HepG2 (cell line): Measurements from ENCODE around the gene UBTD2. TPM values are rescaled to one million over a fixed set of nuclear protein-coding genes. Genes with fewer than 3 reads are reported as not detected.
A peak's percentile ranks its signal among the peaks of the same experiment; 100 is the strongest.

ENCODE experiments used
- ATAC-seq: fragments of 200-7000 bp; cut with Tn5 transposase; 3 replicates; pipeline ENCODE4 v1.9.1; 2020; ENCODE audit warnings: mild to moderate bottlenecking, moderate library complexity
- BruUV-seq: library from RNA; stranded (reverse); fragments of 400-500 nt; replicated peaks from 2 replicates; lab custom pipeline; 2021; lab: Mats Ljungman, UMichigan
- CTCF ChIA-PET: fragments of 300-600 bp; formaldehyde crosslinking; extraction: SDS; loops from one replicate; lab custom pipeline; 2021; ENCODE audit warnings: low total read pairs, inconsistent platforms, low intra/inter-chr PET ratio; lab: Yijun Ruan, JAX
- POLR2A ChIA-PET: fragments of 350-600 bp; sonication (Branson Sonifier 250); formaldehyde crosslinking; loops from one replicate; lab custom pipeline; 2020; ENCODE audit warnings: antibody characterized with exemption, inconsistent platforms; lab: Yijun Ruan, JAX
- DNase-seq: peaks from one replicate; pipeline ENCODE4 v3.0.0-alpha.2; 2015; ENCODE audit warnings: low spot score
- FAIRE-seq: peaks from 3 replicates; lab custom pipeline; 2011; peaks lifted over from hg19 to GRCh38; lab: Jason Lieb, UNC
- H2AFZ ChIP-seq: one replicate; pipeline ENCODE4 v1.6.1; 2011; ENCODE audit warnings: low read length, inconsistent platforms
- H3K27ac ChIP-seq: fragments of 300-600 bp; 3 replicates; pipeline ENCODE4 v1.8.0; 2011; ENCODE audit warnings: mixed run types, mild to moderate bottlenecking, mixed read lengths, low read length, inconsistent platforms; ENCODE audit not compliant: insufficient read depth; ENCODE audit errors: extremely low read length
- H3K27me3 ChIP-seq, 2 experiments: fragments of 200-600 bp in 1 of 2; 2 replicates in 1 of 2; 3 replicates in 1 of 2; pipeline versions ENCODE4 v1.6.0 to v1.8.0; 2011; ENCODE audit warnings: low read length in 2 of 2, mild to moderate bottlenecking in 2 of 2, moderate library complexity in 2 of 2, inconsistent platforms in 1 of 2; ENCODE audit not compliant: insufficient read depth in 2 of 2, control insufficient read depth in 1 of 2
- H3K36me3 ChIP-seq, 2 experiments: fragments of 200-600 bp in 1 of 2; replicated peaks in 1 of 2; 2 replicates in 1 of 2; 3 replicates in 1 of 2; pipeline versions ENCODE4 v1.5.1 to v1.8.0; 2011; ENCODE audit warnings: low read length in 2 of 2, inconsistent platforms in 1 of 2; ENCODE audit not compliant: insufficient read depth in 2 of 2, control insufficient read depth in 1 of 2
- H3K4me1 ChIP-seq: 2 replicates; pipeline ENCODE4 v1.5.1; 2012; ENCODE audit warnings: low read length, inconsistent platforms; ENCODE audit not compliant: insufficient read depth
- H3K4me2 ChIP-seq: 2 replicates; pipeline ENCODE4 v1.6.0; 2011; ENCODE audit warnings: low read depth, low read length, inconsistent platforms
- H3K4me3 ChIP-seq, 3 experiments: fragments of 200-600 bp in 1 of 3; sonication (generic), shearing (Covaris generic) in 1 of 3; replicated peaks in 1 of 3; 2 replicates each; pipeline ENCODE4 v1.5.1; 2011 to 2016; ENCODE audit warnings: low read length in 3 of 3, inconsistent platforms in 2 of 3, low read depth in 2 of 3, mild to moderate bottlenecking in 2 of 3, control low read depth in 1 of 3, mixed read lengths in 1 of 3; ENCODE audit not compliant: insufficient read depth in 1 of 3
- H3K79me2 ChIP-seq: one replicate; pipeline ENCODE4 v1.6.1; 2011; ENCODE audit warnings: low read length, inconsistent platforms; ENCODE audit not compliant: insufficient read depth
- H3K9ac ChIP-seq: 2 replicates; pipeline ENCODE4 v1.6.0; 2011; ENCODE audit warnings: mild to moderate bottlenecking, low read depth, low read length, inconsistent platforms; ENCODE audit not compliant: insufficient read depth
- H3K9me3 ChIP-seq: 2 replicates; pipeline ENCODE4 v1.5.1; 2012; ENCODE audit warnings: mild to moderate bottlenecking, low read length
- H4K20me1 ChIP-seq: 2 replicates; pipeline ENCODE4 v1.6.0; 2011; ENCODE audit warnings: inconsistent platforms, mild to moderate bottlenecking, low read length, moderate library complexity; ENCODE audit not compliant: insufficient read depth
- CBX2 ChIP-seq, 2 experiments: fragments of 200-600 bp in 1 of 2; sonication (generic); formaldehyde crosslinking in 1 of 2; IDR thresholded peaks; 2 replicates each; pipeline versions ENCODE4 v1.7.0 to v1.8.1; 2018 to 2022; ENCODE audit warnings: low read depth in 2 of 2, low read length in 1 of 2, mild to moderate bottlenecking in 1 of 2, missing genetic modification reagents in 1 of 2
- CTCF ChIP-seq: sonication (generic); formaldehyde crosslinking; IDR thresholded peaks from 2 replicates; pipeline ENCODE4 v1.5.0; 2020; ENCODE audit warnings: mild to moderate bottlenecking, missing genetic modification reagents, moderate library complexity
- DPF2 ChIP-seq: sonication (generic); formaldehyde crosslinking; IDR thresholded peaks from 2 replicates; pipeline ENCODE4 v1.4.0; 2020; ENCODE audit warnings: mild to moderate bottlenecking, low read depth, missing genetic modification reagents, borderline replicate concordance
- E2F1 ChIP-seq: sonication (generic); formaldehyde crosslinking; IDR thresholded peaks from 2 replicates; pipeline ENCODE4 v1.5.0; 2020; ENCODE audit warnings: missing genetic modification reagents
- MTF1 ChIP-seq: sonication (generic); formaldehyde crosslinking; IDR thresholded peaks from 2 replicates; pipeline ENCODE4 v1.5.0; 2020; ENCODE audit warnings: missing genetic modification reagents
- NCOA5 ChIP-seq: sonication (generic); formaldehyde crosslinking; IDR thresholded peaks from 2 replicates; pipeline ENCODE4 v1.4.0; 2020; ENCODE audit warnings: missing genetic modification reagents
- NR2F1 ChIP-seq, 2 experiments: fragments of 450-650 bp in 1 of 2; formaldehyde crosslinking in 1 of 2; IDR thresholded peaks; 2 replicates each; pipeline versions ENCODE4 v1.5.0 to v1.6.1; 2016 to 2020; ENCODE audit warnings: mild to moderate bottlenecking in 1 of 2, missing compliant biosample characterization in 1 of 2, missing genetic modification reagents in 1 of 2, moderate library complexity in 1 of 2
- TGIF2 ChIP-seq: IDR thresholded peaks from 2 replicates; pipeline ENCODE4 v1.6.1; 2016; ENCODE audit warnings: control low read depth, missing compliant biosample characterization
- U2AF2 ChIP-seq: fragments of 200-400 bp; formaldehyde crosslinking; IDR thresholded peaks from 2 replicates; pipeline ENCODE4 v1.6.1; 2017; ENCODE audit warnings: low read depth, mild to moderate bottlenecking, low read length
- ZFP41 ChIP-seq: sonication (generic); formaldehyde crosslinking; IDR thresholded peaks from 2 replicates; pipeline ENCODE4 v1.4.0; 2020; ENCODE audit warnings: mild to moderate bottlenecking, missing genetic modification reagents, borderline replicate concordance
- ZNF256 ChIP-seq: sonication (generic); formaldehyde crosslinking; conservative IDR thresholded peaks from 2 replicates; pipeline ENCODE4 v1.4.0; 2020; ENCODE audit warnings: missing genetic modification reagents
- ZNF7 ChIP-seq: IDR thresholded peaks from 2 replicates; pipeline ENCODE4 v1.6.1; 2016; ENCODE audit warnings: missing biosample characterization, missing genetic modification reagents
- WGBS: methylation state at CpG from one replicate; pipeline ENCODE4 v1.1.6; 2017; ENCODE audit warnings: low lambda C conversion rate; 5-methylcytosine and 5-hydroxymethylcytosine counted together
- in situ Hi-C: cut with HindIII; loops from 2 replicates; pipeline ENCODE4 v1.10.0; 2017; ENCODE audit warnings: low pct_unique_long_range_greater_than_20kb; ENCODE audit not compliant: extremely low pct_ligation_motif_present
- intact Hi-C: fragments of 100-400 bp; cut with micrococcal nuclease; formaldehyde crosslinking; loops from one replicate; pipeline ENCODE4 v1.10.0; 2022; ENCODE audit not compliant: unreplicated experiment
- polyA plus RNA-seq, 8 experiments: library from polyadenylated mRNA; depleted of rRNA in 3 of 8; stranded (reverse) in 7 of 8; unstranded in 1 of 8; fragments of >200 nt; fragmentation: Illumina TruSeq in 4 of 8; extraction: Trizol in 4 of 8; gene quantifications; 2 replicates each; pipeline versions ENCODE4 v1.2.1 to v1.2.3, GENCODE V29; 2011 to 2016; ENCODE audit warnings: low read depth in 4 of 8, missing spikeins in 1 of 8, mixed read lengths in 1 of 8; ENCODE audit not compliant: insufficient read depth in 1 of 8
- total RNA-seq, 5 experiments: library from RNA; depleted of rRNA; stranded (reverse); fragments of >200 nt; fragmentation: Illumina TruSeq; extraction: Trizol; gene quantifications; 2 replicates each; pipeline ENCODE4 v1.2.3, GENCODE V29; 2016; ENCODE audit warnings: low read depth in 1 of 5
- TF ChIP-seq, protein P1 (sequence below): sonication (generic); formaldehyde crosslinking; IDR thresholded peaks from 2 replicates; pipeline ENCODE4; 2020; ENCODE audit warnings: missing genetic modification reagents, mild to moderate bottlenecking, borderline replicate concordance
- TF ChIP-seq, protein P2 (sequence below): sonication (generic); formaldehyde crosslinking; IDR thresholded peaks from 2 replicates; pipeline ENCODE4 v1.5.0; 2020; ENCODE audit warnings: missing genetic modification reagents, mild to moderate bottlenecking, borderline replicate concordance
- TF ChIP-seq, protein P3 (sequence below): IDR thresholded peaks from 2 replicates; pipeline ENCODE4 v1.6.1; 2016; ENCODE audit warnings: low read depth, borderline replicate concordance

UBTD2 gene
- total and polyA plus RNA-seq, 2 of the 13 experiments (the other 11 are each of a cell fraction or from before 2014, with no cell fraction given) = 15.2 to 24.1 TPM

GRCh38 chr5:172293054-172293744 is 9.6 kb upstream of the UBTD2 start:
- Histone ChIP-seq H4K20me1 (no peaks in the 10 kb centered on the region), H3K4me3 (peak overlapping the region; percentile 43 to 62 (median 43); a peak in 5 of 6 replicates), H3K4me1 (peaks cover 22% of the 10 kb centered on the region), H3K27me3 (no peaks in the 10 kb centered on the region), H3K9ac (peak overlapping the region; percentile 50), H2AFZ (peak overlapping the region; percentile 90), H3K79me2 (no peaks in the 10 kb centered on the region), H3K36me3 (no peaks in the 10 kb centered on the region), H3K27ac (peak overlapping the region; percentile 29), H3K9me3 (no peaks in the 10 kb centered on the region), H3K4me2 (peak overlapping the region; percentile 85)
- intact Hi-C loops = loop anchor here (1.0 to 5.0 kb wide), 3 partner anchors 105 to 186 kb away; partner anchors contain the start of genes SH3PXD2B and STK10
- ATAC-seq (peak; percentile 95), FAIRE-seq (peak; percentile 94), DNase-seq (peak; percentile 80)
- no TSS peak for BruUV-seq
- CTCF ChIA-PET = interaction anchor here (1.2 to 2.2 kb wide), 3 partner anchors 105 to 253 kb away, joined by 3 to 12 read pairs (median 6); partner anchors contain the start of gene STK10
- in situ Hi-C loops = no loop called here
- POLR2A ChIA-PET = interaction anchor here (1.1 to 1.3 kb wide), 2 partner anchors 10 to 105 kb away, joined by 5 to 7 read pairs; partner anchors contain the start of genes STK10 and UBTD2
- WGBS = 6% methylated on average over 3 of the region's 5 CpGs
- TF ChIP-seq DPF2 (CRISPR knock-in tag) (no peak), NCOA5 (CRISPR knock-in tag) (no peak), U2AF2 (no peak), MTF1 (no peak), ZNF7 (CRISPR knock-in tag) (peak; percentile 33; the same call in 1 of the 2 replicates), ZNF256 (CRISPR knock-in tag) (no peak), E2F1 (CRISPR knock-in tag) (peak; percentile 44; the same call in 1 of the 2 replicates), NR2F1 (CRISPR knock-in tag; IDR thresholded peaks at IDR 0.05) (no peak), TGIF2 (CRISPR knock-in tag) (0 out of 2 replicates have a peak, but pooled peaks have one; percentile 44), CBX2 (IDR thresholded peaks at IDR 0.05; ENCODE audit: low read depth, low read length) (no peak), CBX2 (CRISPR knock-in tag; IDR thresholded peaks at IDR 0.05; ENCODE audit: low read depth) (no peak), CTCF (CRISPR knock-in tag) (peak; percentile 93), ZFP41 (CRISPR knock-in tag) (no peak)
- TF ChIP-seq, protein P1, sequence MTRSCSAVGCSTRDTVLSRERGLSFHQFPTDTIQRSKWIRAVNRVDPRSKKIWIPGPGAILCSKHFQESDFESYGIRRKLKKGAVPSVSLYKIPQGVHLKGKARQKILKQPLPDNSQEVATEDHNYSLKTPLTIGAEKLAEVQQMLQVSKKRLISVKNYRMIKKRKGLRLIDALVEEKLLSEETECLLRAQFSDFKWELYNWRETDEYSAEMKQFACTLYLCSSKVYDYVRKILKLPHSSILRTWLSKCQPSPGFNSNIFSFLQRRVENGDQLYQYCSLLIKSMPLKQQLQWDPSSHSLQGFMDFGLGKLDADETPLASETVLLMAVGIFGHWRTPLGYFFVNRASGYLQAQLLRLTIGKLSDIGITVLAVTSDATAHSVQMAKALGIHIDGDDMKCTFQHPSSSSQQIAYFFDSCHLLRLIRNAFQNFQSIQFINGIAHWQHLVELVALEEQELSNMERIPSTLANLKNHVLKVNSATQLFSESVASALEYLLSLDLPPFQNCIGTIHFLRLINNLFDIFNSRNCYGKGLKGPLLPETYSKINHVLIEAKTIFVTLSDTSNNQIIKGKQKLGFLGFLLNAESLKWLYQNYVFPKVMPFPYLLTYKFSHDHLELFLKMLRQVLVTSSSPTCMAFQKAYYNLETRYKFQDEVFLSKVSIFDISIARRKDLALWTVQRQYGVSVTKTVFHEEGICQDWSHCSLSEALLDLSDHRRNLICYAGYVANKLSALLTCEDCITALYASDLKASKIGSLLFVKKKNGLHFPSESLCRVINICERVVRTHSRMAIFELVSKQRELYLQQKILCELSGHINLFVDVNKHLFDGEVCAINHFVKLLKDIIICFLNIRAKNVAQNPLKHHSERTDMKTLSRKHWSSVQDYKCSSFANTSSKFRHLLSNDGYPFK (CRISPR knock-in tag) = no peak
- TF ChIP-seq, protein P2, sequence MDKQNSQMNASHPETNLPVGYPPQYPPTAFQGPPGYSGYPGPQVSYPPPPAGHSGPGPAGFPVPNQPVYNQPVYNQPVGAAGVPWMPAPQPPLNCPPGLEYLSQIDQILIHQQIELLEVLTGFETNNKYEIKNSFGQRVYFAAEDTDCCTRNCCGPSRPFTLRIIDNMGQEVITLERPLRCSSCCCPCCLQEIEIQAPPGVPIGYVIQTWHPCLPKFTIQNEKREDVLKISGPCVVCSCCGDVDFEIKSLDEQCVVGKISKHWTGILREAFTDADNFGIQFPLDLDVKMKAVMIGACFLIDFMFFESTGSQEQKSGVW (CRISPR knock-in tag) = no peak
- TF ChIP-seq, protein P3, sequence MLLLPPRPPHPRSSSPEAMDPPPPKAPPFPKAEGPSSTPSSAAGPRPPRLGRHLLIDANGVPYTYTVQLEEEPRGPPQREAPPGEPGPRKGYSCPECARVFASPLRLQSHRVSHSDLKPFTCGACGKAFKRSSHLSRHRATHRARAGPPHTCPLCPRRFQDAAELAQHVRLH (CRISPR knock-in tag) = 0 out of 2 replicates have a peak, but pooled peaks have one; percentile 48
